Measurements from ENCODE around the gene CEP78. TPM values are rescaled to one million over a fixed set of nuclear protein-coding genes. Genes with fewer than 3 reads are reported as not detected.
A peak's percentile ranks its signal among the peaks of the same experiment; 100 is the strongest.

The CEP78 gene
- total RNA-seq, 1 experiment from 2014 or later, result 48.1 TPM

- H3K4me2 ChIP-seq (ENCODE audit: low read length), result no peak overlapping the region
- no peaks in the 10 kb centered on the region for H3K9me3 ChIP-seq (ENCODE audit: control insufficient read depth in 1 of 2, insufficient read depth in 1 of 2, low read depth in 1 of 2, low read length in 2 of 2)
- H3K4me3 ChIP-seq (replicated peaks in 1 of 2; ENCODE audit: low read depth in 1 of 2, low read length in 2 of 2), result no peak overlapping the region
- intact Hi-C loops (cut with micrococcal nuclease), result no loop called here
- H3K36me3 ChIP-seq (ENCODE audit: control insufficient read depth in 1 of 2, insufficient read depth in 2 of 2, low read length in 2 of 2), result peaks cover 13 to 37% of the 10 kb centered on the region in 2 experiments; a peak in 3 of 4 replicates
- no peaks in the 10 kb centered on the region for H3K27me3 ChIP-seq (ENCODE audit: insufficient read depth, low read length)
- H3K4me1 ChIP-seq (ENCODE audit: control insufficient read depth in 1 of 2, insufficient read depth in 2 of 2, low read length in 2 of 2), result peaks cover 5 to 12% of the 10 kb centered on the region in 2 experiments; a peak in 3 of 4 replicates
- no TSS peak for BruUV-seq (replicated peaks)
- no peaks in the 10 kb centered on the region for H3K9me2 ChIP-seq (ENCODE audit: insufficient read depth)
- H3K79me2 ChIP-seq (ENCODE audit: insufficient read depth, low read length), result peaks cover 46% of the 10 kb centered on the region
- H3K9ac ChIP-seq (ENCODE audit: low read length), result no peak overlapping the region
- no peak for TF ChIP-seq MAX (IDR thresholded peaks at IDR 0.05)
- no peaks in the 10 kb centered on the region for H4K20me1 ChIP-seq (ENCODE audit: insufficient read depth)
- DNase-seq (ENCODE audit: low read depth, low spot score) (no peak), ATAC-seq (no peak)
- no peak overlapping the region for H3K27ac ChIP-seq (ENCODE audit: low read depth, low read length)
- H2AFZ ChIP-seq (ENCODE audit: low read depth, low read length, poor library complexity, severe bottlenecking), result no peak overlapping the region
- CTCF ChIA-PET, result no interaction called here
- RAD21 ChIA-PET (ENCODE audit: low non-redundant PET in 1 of 2, low total read pairs in 2 of 2, uncharacterized antibody in 2 of 2, unreplicated experiment in 2 of 2), result no interaction called here
- POLR2A ChIA-PET, result no interaction called here
Measured at GRCh38 chr9:78301466-78301865, 65.6 kb downstream of the CEP78 start.

- Histone ChIP-seq H2AFZ (ENCODE audit: low read depth, low read length, poor library complexity, severe bottlenecking) (no peak overlapping the region), H3K4me1 (ENCODE audit: control insufficient read depth in 1 of 2, insufficient read depth in 2 of 2, low read length in 2 of 2) (peaks cover under 1 to 4% of the 10 kb centered on the region in 2 experiments; a peak in 3 of 4 replicates), H3K9me3 (ENCODE audit: control insufficient read depth in 1 of 2, insufficient read depth in 1 of 2, low read depth in 1 of 2, low read length in 2 of 2) (no peaks in the 10 kb centered on the region), H3K36me3 (ENCODE audit: control insufficient read depth in 1 of 2, insufficient read depth in 2 of 2, low read length in 2 of 2) (peaks cover 19 to 51% of the 10 kb centered on the region in 2 experiments), H3K9ac (ENCODE audit: low read length) (no peak overlapping the region), H3K4me3 (replicated peaks in 1 of 2; ENCODE audit: low read depth in 1 of 2, low read length in 2 of 2) (no peak overlapping the region), H3K4me2 (ENCODE audit: low read length) (no peak overlapping the region), H3K79me2 (ENCODE audit: insufficient read depth, low read length) (peaks cover 31% of the 10 kb centered on the region), H3K27me3 (ENCODE audit: insufficient read depth, low read length) (no peaks in the 10 kb centered on the region), H4K20me1 (ENCODE audit: insufficient read depth) (no peaks in the 10 kb centered on the region), H3K27ac (ENCODE audit: low read depth, low read length) (no peak overlapping the region), H3K9me2 (ENCODE audit: insufficient read depth) (no peaks in the 10 kb centered on the region)
- ChIA-PET RAD21 (ENCODE audit: low non-redundant PET in 1 of 2, low total read pairs in 2 of 2, uncharacterized antibody in 2 of 2, unreplicated experiment in 2 of 2) (no interaction called here), CTCF (no interaction called here), POLR2A (no interaction called here)
- DNase-seq (ENCODE audit: low read depth, low spot score), result no peak
- intact Hi-C loops (cut with micrococcal nuclease), result no loop called here
- no TSS peak for BruUV-seq (replicated peaks)
- ATAC-seq, result no peak
- TF ChIP-seq POLR2AphosphoS5 (IDR thresholded peaks at IDR 0.05; ENCODE audit: low read depth, low read length), result 0 out of 2 replicates have a peak, but pooled peaks have one; percentile 36
- TF ChIP-seq TCF7L2 (IDR thresholded peaks at IDR 0.05; ENCODE audit: borderline replicate concordance, extremely low read depth, insufficient read depth, insufficient read length), result no peak
Measured at GRCh38 chr9:78303377-78304062, 67.6 kb downstream of the CEP78 start.
